GM19238 (cell line): Measurements from ENCODE around the gene XYLT1.
A peak's percentile ranks its signal among the peaks of the same experiment; 100 is the strongest.
"Not testable (repeated sequence)": the region's sequence is repeated elsewhere in the genome, so short reads cannot be mapped to it uniquely, and the experiment has no call there.

ENCODE experiments used
- DNase-seq: peaks from one replicate; pipeline ENCODE4 v3.0.0; 2011; ENCODE audit warnings: low spot score; ENCODE audit not compliant: insufficient read length

The XYLT1 gene

GRCh38 chr16:17313085-17313611 lies 157.6 kb downstream of the XYLT1 start:
- DNase-seq = no peak

GRCh38 chr16:17312094-17312710 lies 158.6 kb downstream of the XYLT1 start:
- no peak for DNase-seq

- no peak for DNase-seq
Observed at GRCh38 chr16:17311333-17312093, 159.2 kb downstream of the XYLT1 start.

- no peak for DNase-seq
Observed at GRCh38 chr16:17309510-17309909, 161.2 kb downstream of the XYLT1 start.

GRCh38 chr16:17308186-17308585 lies 162.6 kb downstream of the XYLT1 start:
- DNase-seq = no peak

GRCh38 chr16:17307504-17307903 lies 163.3 kb downstream of the XYLT1 start:
- DNase-seq = no peak

- no peak for DNase-seq
Observed at GRCh38 chr16:17306745-17307144, 164.0 kb downstream of the XYLT1 start.

GRCh38 chr16:17306211-17306610 lies 164.5 kb downstream of the XYLT1 start:
- DNase-seq = not testable (repeated sequence)

- peak; percentile 19 for DNase-seq
Observed at GRCh38 chr16:17305694-17306093, 165.1 kb downstream of the XYLT1 start.

- DNase-seq = no peak
Observed at GRCh38 chr16:17304491-17305119, 166.2 kb downstream of the XYLT1 start.

GRCh38 chr16:17304106-17304490 lies 166.7 kb downstream of the XYLT1 start:
- no peak for DNase-seq

GRCh38 chr16:17303101-17303500 lies 167.7 kb downstream of the XYLT1 start:
- DNase-seq = no peak

- DNase-seq = no peak
Observed at GRCh38 chr16:17302620-17303019, 168.1 kb downstream of the XYLT1 start.

GRCh38 chr16:17302214-17302613 lies 168.5 kb downstream of the XYLT1 start:
- peak; percentile 23 for DNase-seq

- peak; percentile 65 for DNase-seq
Observed at GRCh38 chr16:17301593-17302135, 169.1 kb downstream of the XYLT1 start.

GRCh38 chr16:17301184-17301583 lies 169.6 kb downstream of the XYLT1 start:
- DNase-seq = no peak

GRCh38 chr16:17299790-17300189 lies 171.0 kb downstream of the XYLT1 start:
- no peak for DNase-seq

- no peak for DNase-seq
Observed at GRCh38 chr16:17298238-17298637, 172.5 kb downstream of the XYLT1 start.

- no peak for DNase-seq
Observed at GRCh38 chr16:17296431-17296830, 174.3 kb downstream of the XYLT1 start.

- no peak for DNase-seq
Observed at GRCh38 chr16:17295948-17296347, 174.8 kb downstream of the XYLT1 start.

- no peak for DNase-seq
Observed at GRCh38 chr16:17294856-17295255, 175.9 kb downstream of the XYLT1 start.
